ENCODE results near the gene SERTM2. TPM values are rescaled to one million over a fixed set of nuclear protein-coding genes. Genes with fewer than 3 reads are reported as not detected.

The SERTM2 gene
- total and polyA plus RNA-seq, 2 of the 4 experiments (the other 2 are of a cell fraction): under 0.01 to 0.03 TPM

DNA sequence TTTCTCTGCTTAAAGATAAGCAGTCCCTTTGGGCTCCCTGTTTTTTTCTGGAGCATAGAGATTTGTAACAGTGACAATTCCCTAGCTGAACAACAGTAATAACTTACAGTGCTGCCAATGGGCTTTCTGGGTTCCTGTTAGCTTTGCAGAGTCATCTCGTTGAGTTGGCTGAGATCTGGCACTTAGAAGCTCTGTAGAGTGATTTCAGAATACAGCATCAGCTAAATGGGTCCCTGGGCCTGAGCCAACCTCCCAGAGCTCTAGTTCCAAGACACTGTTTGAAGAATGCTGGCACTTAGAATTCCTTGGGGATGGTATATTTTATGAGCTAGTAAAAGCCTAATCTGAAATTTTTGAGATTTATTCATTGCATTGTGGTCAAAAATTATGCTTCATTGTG lies 43.5 kb upstream of the SERTM2 start:
- CTCF ChIA-PET: no interaction called here
- DNase-seq: no peak
- no peak overlapping the region for H4K5ac ChIP-seq (ENCODE audit: low read depth, low read length)

More for the DNA sequence above, 43.5 kb upstream of the SERTM2 start:
- Histone ChIP-seq H3K18ac (ENCODE audit: low read depth, low read length) (no peak overlapping the region), H3K56ac (ENCODE audit: extremely low read depth, insufficient read depth, low read length) (no peak overlapping the region), H3K36me3 (ENCODE audit: control insufficient read depth, insufficient read depth, low read length) (no peaks in the 10 kb centered on the region), H2AK9ac (replicated peaks; ENCODE audit: low read depth, low read length, poor library complexity) (no peak overlapping the region), H2AK5ac (ENCODE audit: low read depth, low read length) (no peak overlapping the region), H3K79me1 (ENCODE audit: low read depth in 1 of 2, low read length in 2 of 2) (no peaks in the 10 kb centered on the region), H3K9ac (ENCODE audit: low read depth, low read length) (no peak overlapping the region), H2BK5ac (ENCODE audit: low read depth, low read length, poor library complexity, severe bottlenecking) (no peak overlapping the region), H4K91ac (ENCODE audit: insufficient read depth, low read depth, low read length) (no peak overlapping the region), H3K9me3 (ENCODE audit: control insufficient read depth, insufficient read depth, low read length) (no peaks in the 10 kb centered on the region), H2BK20ac (ENCODE audit: low read depth, low read length) (no peak overlapping the region), H3K27me3 (ENCODE audit: control insufficient read depth, insufficient read depth, low read length) (no peaks in the 10 kb centered on the region; the same call in 1 of the 2 replicates), H3K4ac (ENCODE audit: low read depth, low read length) (no peak overlapping the region), H3K27ac (ENCODE audit: insufficient read depth, low read length) (no peak overlapping the region), H4K20me1 (ENCODE audit: insufficient read depth, low read length) (no peaks in the 10 kb centered on the region), H3K4me3 (ENCODE audit: insufficient read depth, low read depth, low read length) (no peak overlapping the region), H3K4me2 (ENCODE audit: low read depth, low read length) (no peak overlapping the region), H3K23ac (ENCODE audit: low read depth, low read length) (no peak overlapping the region), H4K8ac (ENCODE audit: low read depth in 2 of 2, low read length in 2 of 2) (no peak overlapping the region), H3K14ac (replicated peaks; ENCODE audit: low read depth, low read length) (no peak overlapping the region), H2BK15ac (ENCODE audit: low read depth, low read length) (no peak overlapping the region), H2AFZ (replicated peaks; ENCODE audit: low read length, poor library complexity) (no peak overlapping the region), H2BK120ac (ENCODE audit: low read depth, low read length) (no peak overlapping the region), H3K4me1 (ENCODE audit: control insufficient read depth, insufficient read depth, low read length) (no peaks in the 10 kb centered on the region), H3K9me1 (ENCODE audit: insufficient read depth, low read length) (no peaks in the 10 kb centered on the region)
- POLR2A ChIA-PET (ENCODE audit: unreplicated experiment): no interaction called here
- in situ Hi-C loops (cut with MboI; ENCODE audit: low sequenced_read_pairs): no loop called here
- dilution Hi-C loops (cut with HindIII; ENCODE audit: low sequenced_read_pairs, unreplicated experiment): no loop called here
- BruUV-seq (replicated peaks): no TSS peak
- no peak for ATAC-seq (ENCODE audit: low read depth)
- WGBS, 2 experiments (ENCODE audit: extremely low coverage in 2 of 2, insufficient read length in 1 of 2): no CpG with 5 or more reads among the region's 1 CpG
- TF ChIP-seq, protein P1, sequence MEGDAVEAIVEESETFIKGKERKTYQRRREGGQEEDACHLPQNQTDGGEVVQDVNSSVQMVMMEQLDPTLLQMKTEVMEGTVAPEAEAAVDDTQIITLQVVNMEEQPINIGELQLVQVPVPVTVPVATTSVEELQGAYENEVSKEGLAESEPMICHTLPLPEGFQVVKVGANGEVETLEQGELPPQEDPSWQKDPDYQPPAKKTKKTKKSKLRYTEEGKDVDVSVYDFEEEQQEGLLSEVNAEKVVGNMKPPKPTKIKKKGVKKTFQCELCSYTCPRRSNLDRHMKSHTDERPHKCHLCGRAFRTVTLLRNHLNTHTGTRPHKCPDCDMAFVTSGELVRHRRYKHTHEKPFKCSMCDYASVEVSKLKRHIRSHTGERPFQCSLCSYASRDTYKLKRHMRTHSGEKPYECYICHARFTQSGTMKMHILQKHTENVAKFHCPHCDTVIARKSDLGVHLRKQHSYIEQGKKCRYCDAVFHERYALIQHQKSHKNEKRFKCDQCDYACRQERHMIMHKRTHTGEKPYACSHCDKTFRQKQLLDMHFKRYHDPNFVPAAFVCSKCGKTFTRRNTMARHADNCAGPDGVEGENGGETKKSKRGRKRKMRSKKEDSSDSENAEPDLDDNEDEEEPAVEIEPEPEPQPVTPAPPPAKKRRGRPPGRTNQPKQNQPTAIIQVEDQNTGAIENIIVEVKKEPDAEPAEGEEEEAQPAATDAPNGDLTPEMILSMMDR (conservative IDR thresholded peaks at IDR 0.05; ENCODE audit: low read depth, low read length): no peak
- TF ChIP-seq NFE2L2 (IDR thresholded peaks at IDR 0.05; ENCODE audit: low read depth, low read length) (no peak), CEBPB (IDR thresholded peaks at IDR 0.05; ENCODE audit: low read depth, low read length) (no peak), RFX5 (IDR thresholded peaks at IDR 0.05; ENCODE audit: low read depth, low read length) (no peak), FOS (IDR thresholded peaks at IDR 0.05; ENCODE audit: low read depth, low read length) (no peak), MAFK (IDR thresholded peaks at IDR 0.05; ENCODE audit: low read depth, low read length) (no peak), RCOR1 (IDR thresholded peaks at IDR 0.05; ENCODE audit: insufficient replicate concordance, low read length) (no peak), RAD21 (IDR thresholded peaks at IDR 0.05; ENCODE audit: low read length) (no peak), MXI1 (IDR thresholded peaks at IDR 0.05; ENCODE audit: borderline replicate concordance, low read depth, low read length) (no peak), SMC3 (IDR thresholded peaks at IDR 0.05; ENCODE audit: low read depth, low read length) (no peak), CHD1 (IDR thresholded peaks at IDR 0.05; ENCODE audit: low read depth, low read length) (no peak), POLR2A (IDR thresholded peaks at IDR 0.05; ENCODE audit: low read depth, low read length) (no peak), BHLHE40 (IDR thresholded peaks at IDR 0.05; ENCODE audit: low read depth, low read length) (no peak), MAZ (IDR thresholded peaks at IDR 0.05; ENCODE audit: borderline replicate concordance, low read depth, low read length) (no peak)
- TF ChIP-seq, protein P2, sequence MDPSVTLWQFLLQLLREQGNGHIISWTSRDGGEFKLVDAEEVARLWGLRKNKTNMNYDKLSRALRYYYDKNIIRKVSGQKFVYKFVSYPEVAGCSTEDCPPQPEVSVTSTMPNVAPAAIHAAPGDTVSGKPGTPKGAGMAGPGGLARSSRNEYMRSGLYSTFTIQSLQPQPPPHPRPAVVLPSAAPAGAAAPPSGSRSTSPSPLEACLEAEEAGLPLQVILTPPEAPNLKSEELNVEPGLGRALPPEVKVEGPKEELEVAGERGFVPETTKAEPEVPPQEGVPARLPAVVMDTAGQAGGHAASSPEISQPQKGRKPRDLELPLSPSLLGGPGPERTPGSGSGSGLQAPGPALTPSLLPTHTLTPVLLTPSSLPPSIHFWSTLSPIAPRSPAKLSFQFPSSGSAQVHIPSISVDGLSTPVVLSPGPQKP (IDR thresholded peaks at IDR 0.05; ENCODE audit: borderline replicate concordance, low read depth, low read length): no peak
- TF ChIP-seq, protein P3, sequence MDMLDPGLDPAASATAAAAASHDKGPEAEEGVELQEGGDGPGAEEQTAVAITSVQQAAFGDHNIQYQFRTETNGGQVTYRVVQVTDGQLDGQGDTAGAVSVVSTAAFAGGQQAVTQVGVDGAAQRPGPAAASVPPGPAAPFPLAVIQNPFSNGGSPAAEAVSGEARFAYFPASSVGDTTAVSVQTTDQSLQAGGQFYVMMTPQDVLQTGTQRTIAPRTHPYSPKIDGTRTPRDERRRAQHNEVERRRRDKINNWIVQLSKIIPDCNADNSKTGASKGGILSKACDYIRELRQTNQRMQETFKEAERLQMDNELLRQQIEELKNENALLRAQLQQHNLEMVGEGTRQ (IDR thresholded peaks at IDR 0.05; ENCODE audit: low read depth, low read length): no peak
- intact Hi-C loops (cut with micrococcal nuclease): no loop called here

All from IMR-90 (cell line).